A549 treated with RU486 at 1 μM for 4 hours (cell line): Measurements from ENCODE around the gene PIM1. TPM values are rescaled to one million over a fixed set of nuclear protein-coding genes. Genes with fewer than 3 reads are reported as not detected.

Source experiments
- total RNA-seq: library from RNA; stranded (reverse); fragments of 200-300 nt; extraction: Qiagen RNA extraction; gene quantifications from 5 replicates; pipeline ENCODE4 v1.2.3, GENCODE V29; 2022; ENCODE audit warnings: low read depth

PIM1 gene
- total RNA-seq = 12.1 to 24.2 TPM (median 20.4 TPM) in 5 replicates

GRCh38 chr6:37169496-37170272 is at the start of gene PIM1:
Gene PIM1 (plus strand): TSS chr6:37170152. CDS start chr6:37170576, 424 bp downstream.

Other genes with a start within 250 kb of the PIM1 start
- gene PI16, start 215.4 kb upstream of the PIM1 start, total RNA-seq = not detected in 5 replicates
- gene MTCH1, start 184.0 kb upstream of the PIM1 start, total RNA-seq = 109 to 141 TPM (median 131 TPM) in 5 replicates
- not detected in 5 replicates for gene FGD2, start 164.5 kb upstream of the PIM1 start, total RNA-seq
- gene TBC1D22B, start 87.6 kb downstream of the PIM1 start, total RNA-seq = 5.5 to 6.3 TPM (median 6.3 TPM) in 5 replicates
- 0.80 to 1.1 TPM (median 0.97 TPM) in 5 replicates for gene TMEM217, start 88.0 kb downstream of the PIM1 start, total RNA-seq
- gene RNF8, start 183.8 kb downstream of the PIM1 start, total RNA-seq = 20.9 to 24.5 TPM (median 23.8 TPM) in 5 replicates